CD4-positive, alpha-beta T cell treated with Interleukin-17A for 1 hour (primary cell): ENCODE data around the gene RASA4.
"Not testable (repeated sequence)": the region's sequence is repeated elsewhere in the genome, so short reads cannot be mapped to it uniquely, and the experiment has no call there.

ENCODE experiments used
- DNase-seq: peaks from one replicate; pipeline ENCODE4 v3.0.0-alpha.2; 2020

The RASA4 gene

DNA sequence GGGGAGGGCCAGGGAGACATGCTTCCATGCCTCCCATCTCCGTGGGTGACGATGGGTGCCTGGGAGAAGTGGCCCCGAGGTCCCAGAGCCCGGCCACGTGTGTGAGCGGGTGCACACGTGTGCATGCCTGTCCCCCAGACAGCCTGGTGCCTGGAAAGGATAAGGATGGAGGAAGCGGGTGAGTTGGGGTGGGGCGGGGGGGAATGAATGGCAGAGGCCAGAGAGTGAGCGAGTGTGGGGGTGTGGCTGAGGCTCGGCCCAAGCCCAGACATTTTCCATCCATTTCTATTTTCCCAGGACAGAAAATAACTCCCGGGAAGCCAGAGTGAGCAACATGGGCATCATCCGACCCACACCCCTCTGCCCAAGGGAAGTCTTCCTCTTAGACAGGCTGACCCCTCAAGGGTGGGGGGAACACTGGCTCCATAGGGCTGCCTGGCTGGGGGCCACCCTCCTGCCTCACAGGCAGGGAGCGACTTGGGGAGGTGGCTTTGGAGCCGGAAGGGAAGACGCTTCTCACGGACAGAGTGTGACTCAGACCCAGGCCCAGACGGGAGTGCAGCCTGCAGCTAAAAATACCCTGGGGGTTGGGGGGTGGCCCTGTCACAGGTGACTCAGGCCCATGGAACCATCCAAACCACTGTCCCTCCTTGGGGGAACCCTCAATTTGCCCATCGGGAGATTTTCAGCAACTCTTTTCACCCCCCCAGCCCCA, 12.0 kb downstream of the RASA4 start:
- not testable (repeated sequence) for DNase-seq

DNA sequence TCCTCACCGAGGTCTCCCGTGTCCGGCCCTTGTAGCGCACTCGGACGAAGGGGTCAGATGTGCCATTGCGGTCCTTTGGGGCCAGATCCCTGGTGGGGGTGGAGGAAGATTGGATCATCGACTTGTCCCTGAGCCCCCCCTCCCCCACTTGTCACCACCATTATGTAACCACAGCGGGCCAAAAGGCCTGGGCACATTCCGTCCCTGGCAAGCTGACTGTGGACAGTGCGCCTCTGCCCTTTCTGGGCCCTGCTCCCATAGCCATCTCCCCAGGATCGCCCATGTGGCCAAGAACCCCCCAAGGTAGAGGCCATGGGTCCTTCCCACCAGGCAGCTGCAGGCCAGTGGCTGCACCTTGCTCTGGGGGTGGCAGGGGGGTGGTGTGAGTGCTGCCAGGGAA, 14.2 kb downstream of the RASA4 start:
- DNase-seq: not testable (repeated sequence)

DNA sequence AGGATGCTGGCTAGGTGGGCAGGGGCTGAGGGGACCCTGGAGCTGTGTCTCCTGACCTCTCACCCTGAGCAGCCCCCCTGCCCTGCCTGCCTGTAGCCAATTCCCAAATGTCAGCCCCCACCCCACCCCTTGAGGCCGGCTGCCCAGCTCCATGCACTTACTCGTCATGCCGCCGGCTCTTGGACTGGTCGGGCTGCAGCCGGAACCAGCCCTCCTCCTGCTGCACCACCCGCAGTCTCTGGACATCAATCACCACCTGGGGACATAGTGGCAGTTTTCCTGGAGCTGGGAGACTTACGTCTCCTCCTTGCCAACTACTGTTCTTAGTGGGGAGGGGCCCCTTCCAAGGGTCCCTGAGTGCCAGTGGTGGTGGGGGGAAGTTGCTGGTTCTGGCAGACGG, 16.9 kb downstream of the RASA4 start:
- DNase-seq: not testable (repeated sequence)

- DNase-seq: not testable (repeated sequence)
These were observed 20.5 kb downstream of the RASA4 start for GRCh38 chr7:102596036-102596435.

DNA sequence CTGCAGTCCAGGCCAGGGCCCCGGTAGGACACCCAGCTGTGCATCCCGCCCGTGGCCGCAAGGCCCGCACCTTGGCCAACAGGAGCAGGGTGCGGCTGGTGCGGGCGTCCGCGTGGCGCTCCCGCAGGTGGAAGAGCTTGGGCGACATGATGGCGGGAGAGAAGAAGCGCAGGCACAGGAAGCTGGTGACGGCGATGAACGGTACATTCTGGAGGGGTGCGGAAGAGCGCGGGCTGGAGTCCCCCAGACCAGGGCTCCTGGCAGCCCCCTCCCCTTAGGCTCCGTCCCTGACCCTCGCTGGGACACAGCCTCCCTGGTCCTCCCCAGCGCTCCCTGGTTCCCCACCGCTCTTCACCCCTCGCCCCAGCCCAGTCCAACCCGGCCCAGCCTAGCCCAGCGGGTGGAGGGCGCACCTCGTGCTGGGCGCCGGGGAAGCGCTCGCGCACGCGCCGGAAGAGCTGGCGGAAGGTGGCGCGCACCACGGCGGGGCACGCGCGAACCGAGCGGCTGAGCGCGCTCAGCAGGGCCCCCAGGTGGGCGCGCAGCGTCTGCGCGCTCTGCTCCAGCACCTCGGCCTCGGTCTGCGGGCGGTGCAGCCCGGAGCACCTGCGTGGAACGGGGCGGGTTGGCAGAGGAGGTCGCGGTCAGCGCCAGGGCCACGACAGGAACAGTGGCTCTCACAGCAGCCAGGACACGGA, 22.8 kb downstream of the RASA4 start:
- not testable (repeated sequence) for DNase-seq

- DNase-seq: peak; percentile 81
These were observed 24.0 kb downstream of the RASA4 start for GRCh38 chr7:102592477-102593019.

DNA sequence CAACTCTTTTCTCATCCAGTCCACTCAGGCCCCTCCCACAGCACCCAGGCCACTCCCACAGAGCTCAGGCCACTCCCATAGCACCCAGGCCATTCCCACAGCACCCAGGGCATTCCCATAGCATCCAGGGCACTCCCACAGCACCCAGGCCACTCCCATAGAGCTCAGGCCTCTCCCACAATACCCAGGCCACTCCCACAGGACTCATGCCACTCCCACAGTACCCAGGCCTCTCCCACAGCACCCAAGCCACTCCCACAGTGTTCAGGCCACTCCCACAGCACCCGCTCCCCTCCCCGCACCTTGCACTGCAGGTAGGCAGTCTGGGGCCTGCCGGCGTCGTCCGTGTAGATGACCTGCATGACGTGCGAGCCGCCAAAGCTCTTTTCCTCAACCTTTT, 26.7 kb downstream of the RASA4 start:
- not testable (repeated sequence) for DNase-seq

- DNase-seq: not testable (repeated sequence)
These were observed 33.1 kb downstream of the RASA4 start for GRCh38 chr7:102583495-102583894.

DNA sequence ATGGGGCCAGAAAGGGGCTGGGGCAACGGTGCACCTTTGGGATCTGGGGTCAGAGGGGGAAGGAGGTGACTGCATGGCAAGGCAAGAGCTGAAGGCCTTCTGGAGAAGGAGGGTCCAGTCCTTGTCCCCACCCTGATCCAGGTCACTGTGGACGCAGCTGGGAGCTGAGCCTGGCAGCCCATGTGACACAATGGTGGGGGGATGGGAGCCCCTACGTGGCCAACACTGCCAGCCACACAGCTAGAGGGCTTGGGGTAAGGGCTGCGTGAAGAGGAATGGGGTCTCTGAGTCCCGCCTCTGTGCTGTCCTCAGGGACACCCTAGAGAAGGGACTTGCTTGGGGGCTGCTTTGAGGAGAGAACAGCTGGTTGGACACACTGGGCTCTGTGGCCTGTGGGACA, 34.8 kb downstream of the RASA4 start:
- DNase-seq: not testable (repeated sequence)

GRCh38 chr7:102578486-102578885, 38.1 kb downstream of the RASA4 start:
- not testable (repeated sequence) for DNase-seq

- DNase-seq: not testable (repeated sequence)
These were observed 39.0 kb downstream of the RASA4 start for GRCh38 chr7:102577315-102578240.

DNA sequence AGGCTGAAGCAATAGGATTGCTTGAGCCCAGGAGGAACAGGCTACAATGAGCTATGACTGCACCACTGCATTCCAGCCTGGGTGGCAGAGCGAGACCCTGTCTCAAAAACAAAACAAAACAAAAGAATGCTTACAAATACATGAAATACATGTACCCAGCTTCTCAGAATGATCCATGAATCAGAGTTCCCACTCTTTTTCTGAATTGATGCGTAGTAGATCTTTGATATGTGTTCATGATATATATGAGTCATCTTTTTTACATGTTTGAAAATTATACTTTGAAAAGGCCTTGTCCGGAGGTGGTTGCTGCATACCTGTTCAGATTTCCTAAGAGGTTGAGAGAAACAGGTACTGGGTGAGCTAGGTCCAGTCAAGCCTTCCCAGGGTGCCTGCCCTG, 40.2 kb downstream of the RASA4 start:
- DNase-seq: not testable (repeated sequence)

GRCh38 chr7:102574607-102575006, 41.9 kb downstream of the RASA4 start:
- DNase-seq: not testable (repeated sequence)

DNA sequence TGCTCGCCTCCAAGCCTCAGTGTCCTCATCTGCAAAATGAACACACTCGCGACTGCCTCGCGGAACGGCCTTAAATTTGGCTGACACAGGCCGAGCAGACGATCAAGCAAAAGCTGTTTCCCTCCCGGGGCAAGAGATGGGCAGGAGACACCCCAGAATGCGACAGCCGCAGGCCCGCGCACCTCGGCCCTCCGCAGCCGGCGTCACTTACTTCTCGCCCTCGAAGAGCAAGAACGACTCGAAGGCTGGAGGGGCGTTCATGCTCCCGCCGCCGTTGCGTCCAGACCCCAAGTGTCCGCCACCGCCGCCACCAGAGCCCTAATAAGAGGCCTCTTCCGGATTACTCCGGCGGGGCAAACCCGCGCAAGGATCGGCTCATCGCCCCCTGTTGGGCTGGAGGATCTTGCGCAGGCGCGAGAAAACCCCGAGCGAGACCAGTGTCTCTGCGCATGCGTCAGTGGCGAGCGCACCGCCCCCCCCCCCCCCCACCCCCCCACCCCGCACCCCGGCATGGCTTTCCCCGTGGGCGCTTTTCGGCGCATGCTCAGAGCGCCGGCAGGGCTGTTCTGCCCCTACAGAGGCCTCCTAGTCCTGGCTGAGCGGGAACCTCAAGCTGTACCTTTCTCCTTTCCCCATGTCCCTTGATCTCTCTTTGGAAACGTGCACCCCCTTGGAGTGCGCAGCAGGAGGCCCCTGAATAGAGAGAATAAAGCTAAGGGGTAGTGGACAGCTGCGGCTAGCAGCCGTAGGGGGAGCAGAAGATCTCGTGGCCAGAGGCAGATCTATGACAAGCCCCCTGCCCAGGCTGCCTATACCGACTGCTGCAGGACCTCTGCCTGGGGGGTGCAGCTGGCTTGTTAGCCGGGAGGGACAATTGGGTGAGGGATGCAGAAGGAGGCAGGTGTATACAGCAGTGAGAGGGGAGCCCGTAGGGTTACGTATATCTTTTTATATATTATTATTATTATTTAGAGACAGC, 44.0 kb downstream of the RASA4 start, which contains the start of gene POLR2J3:
Gene POLR2J3, minus strand, starts transcription at position 323 of the 979 bp plus-strand sequence. Its CDS starts 62 bp downstream, at position 261.
- DNase-seq: peak; percentile 97

DNA sequence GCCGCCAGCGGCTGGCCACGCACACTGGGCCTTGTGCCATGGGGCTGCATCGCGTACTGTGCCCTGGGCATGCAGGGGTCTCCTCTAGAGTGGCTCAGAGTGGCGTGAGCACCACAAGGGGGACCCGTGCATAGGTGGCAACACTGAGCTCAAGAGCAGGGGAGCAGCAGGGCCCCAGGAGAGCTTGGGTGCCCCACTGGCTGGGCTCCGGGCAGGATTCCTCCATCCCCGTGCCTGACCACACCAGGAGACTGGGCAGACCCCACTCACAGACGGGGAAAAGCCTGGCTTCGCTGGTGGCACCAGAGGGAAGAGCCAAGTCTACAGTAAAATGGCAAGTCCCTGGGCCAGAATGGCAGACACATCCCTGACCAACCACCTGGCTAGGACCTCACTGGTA, 47.9 kb downstream of the RASA4 start:
- not testable (repeated sequence) for DNase-seq

GRCh38 chr7:102550808-102551422, 65.6 kb downstream of the RASA4 start, which contains the start of gene SPDYE2:
Gene SPDYE2, plus strand, starts transcription at chr7:102551226. Its CDS starts 2,030 bp downstream, at chr7:102553256.
- DNase-seq: not testable (repeated sequence)

DNA sequence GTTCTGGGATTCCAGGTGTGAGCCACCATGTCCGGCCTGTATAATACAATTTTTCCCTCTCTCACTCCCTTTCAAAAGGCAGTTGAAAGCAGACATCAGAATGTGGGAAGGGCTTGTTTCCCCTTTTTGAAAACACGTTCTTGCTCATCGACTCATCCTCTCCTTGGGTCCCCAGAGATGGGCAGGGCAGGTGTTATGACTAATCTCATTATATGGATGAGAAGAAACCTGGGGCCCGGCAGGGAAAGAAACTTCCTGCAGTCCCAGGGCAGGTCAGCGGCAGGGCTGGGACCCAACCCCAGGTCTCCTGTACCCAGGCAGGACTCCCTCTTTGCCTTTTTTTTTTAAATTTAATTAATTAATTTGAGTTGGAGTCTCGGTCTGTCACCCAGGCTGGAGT, 70.2 kb downstream of the RASA4 start:
- DNase-seq: not testable (repeated sequence)

DNA sequence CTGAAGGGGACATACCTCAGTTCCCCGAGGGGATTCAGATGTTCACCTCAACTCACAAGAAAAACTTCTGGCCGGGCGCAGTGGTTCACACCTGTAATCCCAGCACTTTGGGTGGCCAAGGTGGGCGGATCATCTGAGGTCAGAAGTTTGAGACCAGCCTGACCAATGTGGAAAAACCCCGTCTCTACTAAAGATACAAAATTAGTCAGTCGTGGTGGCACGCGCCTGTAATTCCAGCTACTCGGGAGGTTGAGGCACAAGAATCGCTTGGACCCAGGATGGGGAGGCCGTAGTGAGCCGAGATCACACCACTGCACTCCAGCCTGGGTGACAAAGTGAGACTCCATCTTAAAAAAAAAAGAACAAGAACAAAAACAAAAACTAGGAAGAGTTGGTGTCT, 71.3 kb downstream of the RASA4 start:
- not testable (repeated sequence) for DNase-seq

GRCh38 chr7:102544372-102544771, 72.2 kb downstream of the RASA4 start:
- DNase-seq: not testable (repeated sequence)

DNA sequence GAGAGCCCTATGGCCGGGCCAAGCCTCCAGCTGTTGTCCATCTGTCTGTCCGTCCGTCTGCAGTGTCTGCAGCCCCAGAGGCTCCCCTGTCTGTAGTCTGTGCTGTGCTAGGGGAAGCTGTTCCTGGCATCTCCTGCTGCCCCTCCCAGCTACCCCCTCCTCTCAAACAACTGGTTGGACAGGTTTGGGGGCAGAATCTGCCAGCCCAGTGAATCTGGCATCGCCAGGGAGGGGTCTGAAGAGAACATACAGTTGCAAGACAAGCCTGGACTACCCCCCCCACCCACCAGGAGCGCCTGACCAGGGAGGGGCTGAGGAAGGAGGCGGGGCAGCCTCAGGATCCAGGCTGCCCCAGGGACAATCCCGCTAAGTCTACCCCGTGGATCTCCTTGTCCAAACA, 73.0 kb downstream of the RASA4 start, which contains the start of gene UPK3BL2:
Gene UPK3BL2, minus strand, starts transcription at position 101 of the 400 bp plus-strand sequence. Its CDS starts 60 bp downstream, at position 41.
- DNase-seq: not testable (repeated sequence)

DNA sequence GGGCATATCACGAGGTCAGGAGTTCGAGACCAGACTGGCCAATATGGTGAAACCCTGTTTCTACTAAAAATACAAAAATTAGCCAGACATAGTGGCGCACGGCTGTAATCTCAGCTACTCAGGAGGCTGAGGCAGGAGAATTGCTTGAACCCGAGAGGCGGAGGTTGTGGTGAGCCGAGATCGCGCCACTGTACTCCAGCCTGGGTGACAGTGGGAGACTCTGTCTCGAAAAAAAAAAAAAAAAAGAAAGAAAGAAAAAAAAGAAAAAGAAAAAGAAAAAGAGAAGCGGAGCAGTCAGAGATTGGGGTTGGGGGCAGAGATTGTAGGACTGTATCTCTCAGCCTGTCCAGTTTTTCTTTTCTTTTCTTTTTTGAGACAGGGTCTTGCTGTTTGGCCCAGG, 73.8 kb downstream of the RASA4 start:
- DNase-seq: not testable (repeated sequence)
